Lower leg skin (tissue), 3 donors: ENCODE data around the gene CFAP299.

Source experiments
- CTCF ChIP-seq, 3 donors: fragments of 450-650 bp; IDR thresholded peaks; one replicate each; pipeline ENCODE4 v1.5.1; 2016; ENCODE audit warnings: antibody characterized with exemption in 3 of 3, mild to moderate bottlenecking in 3 of 3, moderate library complexity in 2 of 3
- POLR2A ChIP-seq, 2 donors: fragments of 450-650 bp; IDR thresholded peaks; one replicate each; pipeline ENCODE4 v1.6.1; 2016 to 2017; ENCODE audit warnings: antibody characterized with exemption in 2 of 2, mild to moderate bottlenecking in 1 of 2, moderate library complexity in 1 of 2

GRCh38 chr4:80446248-80446647, 110.7 kb downstream of the CFAP299 start:
- TF ChIP-seq CTCF (IDR thresholded peaks at IDR 0.05) (no peak), POLR2A (IDR thresholded peaks at IDR 0.05) (no peak)
